GM19193 (cell line): Measurements from ENCODE around the gene NOP16.

ENCODE experiments used
- POLR2A ChIP-seq: IDR thresholded peaks from 4 replicates; pipeline ENCODE4 v1.6.1; 2011; ENCODE audit not compliant: insufficient read depth, insufficient read length; ENCODE audit errors: extremely low read depth

Gene NOP16

DNA sequence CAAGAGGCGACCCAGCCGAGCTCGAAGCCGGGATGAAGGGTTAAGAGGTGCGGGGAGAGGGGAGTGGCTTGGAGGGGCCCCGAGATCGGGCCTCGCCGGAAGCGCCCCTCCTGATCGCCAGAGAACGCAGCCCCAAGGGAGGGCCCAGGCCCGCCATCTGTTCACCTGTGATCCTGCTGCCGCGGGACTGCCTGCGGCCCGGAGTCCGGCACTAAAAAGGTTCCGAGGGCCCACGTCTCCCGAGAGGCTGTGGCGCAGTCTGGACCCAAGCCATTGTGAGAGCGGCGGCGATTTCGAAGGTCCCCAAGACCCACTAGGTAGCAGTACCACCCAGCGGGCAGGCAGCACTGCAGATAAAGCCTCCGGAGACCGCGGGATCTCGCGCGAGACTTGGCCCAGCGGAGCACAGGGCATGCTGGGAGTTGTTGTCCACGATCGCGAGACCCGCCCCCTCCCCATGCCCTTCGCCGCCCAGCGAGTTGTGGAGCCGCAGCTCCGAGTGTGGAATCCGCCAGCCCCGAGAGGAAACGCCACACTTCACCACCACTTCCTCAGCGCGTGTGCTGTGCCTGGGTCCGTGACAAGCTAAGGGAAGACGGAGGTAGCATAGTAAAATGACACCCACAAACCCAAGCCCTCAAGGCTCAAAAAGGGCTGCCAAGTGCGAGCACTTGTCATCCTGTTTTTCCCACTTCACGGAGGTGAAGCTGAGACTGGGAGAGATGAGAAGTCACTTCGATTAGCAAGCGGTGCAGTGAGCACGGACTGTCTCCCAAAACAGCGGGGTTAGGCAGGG is 26.8 kb downstream of the NOP16 start, which contains the start of gene KIAA1191:
Gene KIAA1191 (minus strand): TSS at position 328 of the 796 bp plus-strand sequence. CDS start 2,256 bp downstream, outside the sequence.
- TF ChIP-seq POLR2A, result peak; percentile 98

DNA sequence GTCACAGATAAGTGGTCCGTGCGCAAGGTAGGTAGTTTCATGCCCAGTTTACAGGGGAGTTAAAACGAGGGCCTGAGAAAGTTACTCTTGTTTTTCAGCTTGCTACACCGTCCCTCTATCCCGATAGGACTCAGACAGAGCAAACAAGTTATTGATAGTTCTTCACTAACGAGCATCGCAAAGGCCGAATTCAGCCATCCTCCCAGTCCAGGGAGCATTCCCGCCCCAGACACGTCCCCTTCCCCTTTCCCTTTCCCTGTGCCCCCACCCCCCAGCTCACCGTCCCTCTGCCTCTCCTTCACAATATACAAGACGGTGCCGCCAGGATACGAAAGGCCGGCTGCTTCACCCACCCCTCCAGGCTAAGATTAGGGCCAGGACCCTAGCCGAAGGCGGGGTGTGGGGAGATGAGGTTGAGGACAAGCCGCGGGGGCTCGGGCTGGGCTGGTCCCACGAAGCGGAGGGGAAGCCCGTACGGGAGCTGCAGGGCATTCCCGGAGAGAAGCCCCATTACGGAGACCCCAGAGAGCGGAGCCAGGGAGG is 27.4 kb downstream of the NOP16 start:
- no peak for TF ChIP-seq POLR2A

DNA sequence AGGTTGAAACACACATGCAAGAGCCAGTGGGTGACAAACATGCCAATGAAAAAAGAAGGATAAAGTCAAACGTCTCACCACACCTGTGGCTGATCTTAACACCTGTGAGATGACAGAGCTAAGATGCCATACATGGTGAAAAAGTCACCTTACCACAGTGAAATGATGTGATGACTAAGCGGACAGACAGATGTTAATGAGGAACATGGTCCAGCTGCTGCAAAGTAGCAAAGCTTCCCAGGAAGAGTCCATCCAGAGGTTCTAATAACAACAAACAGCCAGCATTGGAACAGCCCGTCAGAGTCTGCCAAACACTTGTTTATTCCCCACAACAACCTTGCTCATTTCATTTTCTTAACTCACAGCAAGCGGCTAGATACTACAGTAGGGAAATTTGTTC is 28.7 kb downstream of the NOP16 start:
- no peak for TF ChIP-seq POLR2A

DNA sequence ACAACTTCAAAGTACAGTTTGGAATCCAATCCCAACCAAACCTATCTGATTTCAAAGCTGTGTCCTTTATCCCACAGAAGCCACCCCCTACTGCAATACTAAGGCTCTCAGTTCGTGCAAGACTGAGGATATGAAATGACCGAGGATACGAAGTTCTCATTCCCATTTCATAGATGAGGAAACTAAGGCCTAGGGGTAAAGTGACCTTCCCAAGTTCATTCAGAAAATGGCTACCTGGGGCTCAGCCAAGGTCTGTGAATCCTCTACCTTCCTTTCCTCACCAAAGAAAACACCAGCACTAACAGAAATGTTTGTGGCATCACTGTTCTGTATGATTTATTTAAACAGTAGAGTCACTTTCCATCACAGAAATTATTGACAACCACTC is 32.2 kb downstream of the NOP16 start:
- no peak for TF ChIP-seq POLR2A

DNA sequence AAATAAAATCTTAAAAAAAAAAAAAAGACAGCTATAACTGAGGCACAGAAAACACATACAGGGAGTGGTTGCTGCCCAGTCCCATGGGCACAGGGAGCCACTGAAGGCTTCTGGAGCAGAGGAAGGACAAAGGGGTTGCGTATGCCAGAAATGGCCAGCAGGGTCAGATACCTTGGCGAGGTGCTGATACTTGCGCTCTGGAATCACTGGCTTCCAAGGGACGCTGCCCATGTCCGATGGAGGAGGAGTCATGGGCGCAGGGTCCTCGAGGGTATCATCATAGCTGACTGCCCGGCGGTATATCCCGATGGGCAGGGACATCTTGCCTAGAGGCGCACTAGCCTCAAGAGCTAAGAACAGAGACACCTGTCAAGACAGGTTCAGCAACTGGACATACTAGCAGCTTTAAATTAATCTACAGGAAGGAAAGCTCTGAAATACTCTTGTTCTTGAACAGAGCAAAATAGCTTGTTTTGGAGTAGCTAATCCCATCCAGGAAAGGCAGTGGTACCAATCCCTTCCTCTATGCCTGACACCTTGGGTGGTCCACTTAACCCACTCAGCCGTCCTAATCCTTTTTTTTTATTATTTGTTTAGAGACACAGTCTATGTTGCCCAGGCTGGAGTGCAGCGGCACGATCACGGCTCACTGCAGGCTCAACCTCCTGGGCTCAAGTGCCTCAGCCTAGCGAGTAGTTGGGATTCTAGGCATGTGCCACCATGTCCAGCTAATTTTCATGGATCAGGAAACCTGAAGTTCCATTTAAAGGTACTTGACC is 32.8 kb downstream of the NOP16 start:
- TF ChIP-seq POLR2A, result no peak

DNA sequence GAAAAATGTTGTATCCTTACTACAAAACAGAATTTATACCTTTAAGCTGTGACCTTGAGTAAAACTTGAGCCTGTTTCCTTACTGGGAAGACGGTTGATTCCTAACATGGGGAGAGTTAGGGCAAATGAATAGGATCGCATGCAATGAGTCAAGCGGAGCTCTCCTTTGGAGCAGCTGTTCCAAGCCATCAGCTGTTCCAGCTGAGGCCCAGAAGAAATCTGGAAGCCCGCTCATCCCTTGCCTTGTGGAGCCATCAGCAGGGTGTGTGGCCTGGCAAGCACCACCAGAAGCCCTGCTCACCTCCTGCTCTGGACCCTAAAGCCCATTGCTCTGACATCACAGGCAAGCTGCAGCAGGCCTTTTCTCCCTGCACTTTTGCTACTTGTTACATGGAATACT is 34.9 kb downstream of the NOP16 start:
- no peak for TF ChIP-seq POLR2A

DNA sequence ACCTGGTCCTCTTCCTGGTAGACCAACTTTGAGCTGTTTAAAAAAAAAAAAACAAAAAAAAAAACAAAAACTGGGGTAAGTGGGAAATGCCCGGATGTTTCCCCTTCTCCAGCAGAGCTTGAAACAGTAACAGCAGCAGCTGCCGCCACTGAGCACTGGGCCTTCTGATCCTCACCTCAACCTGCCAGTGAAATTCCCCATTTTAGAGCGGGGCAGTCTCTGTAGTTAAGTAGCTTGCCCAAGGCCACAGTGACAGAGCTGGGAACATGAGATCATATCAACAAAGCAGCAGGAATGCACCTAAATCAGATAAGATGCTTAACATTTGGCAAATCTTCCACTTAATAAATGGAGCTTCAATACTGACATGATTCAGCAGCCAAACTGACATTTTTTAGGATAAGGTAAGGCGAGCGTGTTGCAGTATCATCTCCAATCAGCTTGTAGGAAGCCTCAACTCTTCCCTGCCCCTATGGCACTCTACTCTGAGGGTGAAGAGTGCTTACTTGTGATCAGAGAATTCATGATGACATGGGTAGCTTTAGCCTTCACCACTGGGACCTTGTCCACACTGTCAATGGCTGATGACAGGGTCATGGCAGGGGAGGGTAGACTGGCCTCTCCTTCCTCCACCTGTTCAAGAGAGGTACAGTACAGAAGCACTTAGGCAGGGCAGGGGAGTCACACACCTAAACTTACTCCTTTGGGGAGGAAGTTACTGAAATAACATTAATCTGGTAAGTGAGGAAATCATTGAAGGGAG is 36.1 kb downstream of the NOP16 start:
- no peak for TF ChIP-seq POLR2A

DNA sequence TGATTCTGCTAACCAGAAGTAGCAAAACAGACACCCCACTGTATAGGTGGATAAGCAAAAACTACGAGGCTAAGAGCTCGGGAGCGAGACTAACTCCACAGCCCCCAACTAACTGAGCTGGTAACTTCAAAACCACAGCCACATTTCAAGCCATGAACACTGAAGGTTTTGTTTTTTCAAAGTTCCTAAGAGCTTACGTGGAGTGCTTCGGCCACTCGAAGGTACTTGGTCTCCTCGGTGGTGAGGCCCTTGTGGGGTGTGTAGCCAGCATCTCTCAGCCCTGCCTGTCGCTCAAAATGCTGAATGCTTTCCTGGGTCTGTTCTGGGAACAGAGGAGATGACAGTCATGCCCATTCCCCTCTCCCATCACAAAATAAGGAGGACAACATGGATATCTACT is 38.0 kb downstream of the NOP16 start:
- no peak for TF ChIP-seq POLR2A

DNA sequence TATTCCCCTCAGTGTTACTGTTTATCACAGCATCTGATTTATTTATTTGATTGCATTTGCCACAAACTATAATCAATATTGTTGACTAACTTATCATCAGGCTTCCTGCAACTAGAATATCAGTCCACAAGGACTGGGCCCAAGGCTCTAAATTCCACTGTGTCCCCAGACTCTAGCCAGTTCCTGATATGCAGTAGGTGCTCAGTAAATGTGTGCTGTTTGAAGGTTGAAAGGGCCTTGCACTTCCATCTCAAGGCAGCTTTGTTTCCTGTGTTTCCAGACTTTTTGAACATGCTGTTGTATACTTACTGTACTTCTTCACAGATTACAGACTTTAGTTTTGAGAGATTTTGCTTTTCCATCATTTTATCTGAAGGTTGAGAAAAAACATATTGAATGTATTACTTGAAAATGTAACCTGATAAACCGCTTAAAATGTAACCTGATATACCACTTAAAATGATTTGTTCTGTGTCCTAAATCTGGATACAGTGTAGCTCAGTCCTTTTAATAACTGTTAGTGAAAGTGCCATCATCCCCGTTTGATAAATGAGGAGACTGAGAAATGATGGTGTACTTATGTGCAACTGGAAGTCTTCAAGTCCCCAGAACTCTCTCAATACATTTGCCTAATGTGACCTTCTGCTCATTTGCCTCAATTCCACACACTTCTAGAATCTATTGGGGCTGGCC is 45.5 kb downstream of the NOP16 start:
- TF ChIP-seq POLR2A, result no peak

DNA sequence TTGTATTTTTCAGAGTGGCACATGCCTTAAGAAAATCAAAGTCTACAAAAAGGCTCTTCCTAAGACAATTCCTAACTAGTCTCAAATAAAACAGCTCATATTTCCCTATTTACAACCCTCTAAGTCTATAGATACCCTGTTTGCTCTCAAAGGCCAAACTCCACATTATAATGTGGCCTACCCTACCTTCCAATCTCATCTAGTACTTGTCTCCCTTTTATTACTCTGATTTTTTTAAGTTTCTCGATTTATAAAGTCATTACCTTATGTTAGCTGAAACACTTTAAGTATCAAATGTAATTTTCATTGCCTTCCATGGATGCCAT is 46.3 kb downstream of the NOP16 start:
- no peak for TF ChIP-seq POLR2A

DNA sequence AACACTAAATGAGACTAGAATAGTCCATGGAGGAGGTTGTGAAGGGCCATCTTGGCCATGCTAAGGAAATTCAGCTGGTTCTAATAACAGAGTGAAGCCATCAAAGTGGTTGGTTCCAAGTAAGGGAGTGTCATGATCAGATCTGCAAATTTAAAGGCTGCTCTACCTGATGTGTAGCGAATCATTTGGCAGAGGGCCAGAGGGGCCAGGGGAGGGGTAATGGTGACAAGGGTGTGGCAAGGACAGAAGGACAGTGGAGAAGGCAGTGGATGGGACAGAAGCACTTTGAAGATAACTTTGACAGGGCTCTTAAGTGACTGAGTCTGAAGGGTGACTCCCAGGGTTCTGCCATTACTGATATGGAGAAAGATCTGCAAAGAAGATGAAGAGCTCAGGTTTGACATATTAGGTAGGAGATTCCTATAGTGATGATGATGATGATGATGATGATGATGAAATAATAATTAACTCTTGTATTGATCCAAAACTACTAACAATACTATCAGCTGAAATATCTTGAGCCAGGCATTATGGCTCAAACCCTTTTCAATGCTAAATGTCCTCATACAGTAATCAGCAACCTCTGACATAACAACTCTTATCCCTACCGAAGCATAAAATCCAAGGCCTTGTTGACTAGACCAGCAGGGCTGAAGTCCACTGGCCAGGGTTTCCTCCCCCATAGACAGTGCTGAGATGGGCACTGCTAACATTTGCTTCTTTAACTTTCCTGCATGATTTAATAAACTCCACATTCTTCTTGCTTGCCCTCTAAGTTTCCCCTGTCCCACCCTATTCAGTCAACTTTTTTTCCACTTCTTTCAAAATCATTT is 46.9 kb downstream of the NOP16 start:
- no peak for TF ChIP-seq POLR2A

DNA sequence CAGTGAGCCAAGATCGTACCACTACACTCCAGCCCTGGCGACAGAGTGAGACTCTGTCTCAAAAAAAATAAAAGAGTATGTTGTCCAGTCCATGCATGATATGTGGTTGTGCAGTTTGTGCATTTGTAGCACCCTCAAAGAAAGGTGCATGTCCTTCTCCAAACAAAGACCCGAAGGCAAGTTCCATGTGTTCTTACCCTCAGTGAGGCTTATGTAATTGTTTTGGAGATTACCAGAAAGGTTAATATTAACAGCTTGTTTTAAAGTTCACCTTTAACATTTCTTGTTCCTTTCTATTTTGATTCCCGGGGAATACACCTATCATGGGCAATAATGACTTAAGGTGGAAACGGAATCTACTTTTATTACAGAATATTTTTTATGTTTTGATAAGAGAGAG is 49.1 kb downstream of the NOP16 start:
- TF ChIP-seq POLR2A, result no peak

DNA sequence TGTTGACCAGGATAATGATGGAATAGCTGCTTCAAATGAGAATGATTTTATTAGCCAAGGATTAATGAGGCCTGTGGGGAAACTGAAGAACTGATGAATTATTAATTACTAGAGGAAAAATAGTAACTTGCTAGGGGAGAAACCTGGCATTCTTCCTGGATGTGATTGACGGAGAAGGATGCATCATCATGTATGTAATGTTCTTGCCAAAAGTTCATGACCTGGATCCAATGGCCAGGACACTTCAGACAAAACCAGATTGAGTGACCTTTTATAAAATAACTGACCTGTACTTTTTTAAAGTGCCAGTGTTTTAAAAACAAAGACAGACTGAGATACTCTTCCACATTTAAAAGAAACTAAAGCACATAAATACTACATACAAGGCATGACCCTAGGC is 50.5 kb downstream of the NOP16 start:
- TF ChIP-seq POLR2A, result no peak
